H1 (cell line): ENCODE results near the gene PGM1. TPM values are rescaled to one million over a fixed set of nuclear protein-coding genes. Genes with fewer than 3 reads are reported as not detected.

ENCODE experiments used
- KDM4A ChIP-seq: IDR thresholded peaks from one replicate; pipeline ENCODE4 v1.7.1; 2012; ENCODE audit warnings: low read depth, mild to moderate bottlenecking, moderate library complexity, low read length, inconsistent platforms; ENCODE audit not compliant: severe bottlenecking
- RBBP5 ChIP-seq: IDR thresholded peaks from 2 replicates; pipeline ENCODE4 v1.7.1; 2012; ENCODE audit warnings: low read depth, mild to moderate bottlenecking, inconsistent platforms, low read length, moderate library complexity, borderline replicate concordance
- polyA plus RNA-seq, 7 experiments: library from polyadenylated mRNA; depleted of rRNA in 3 of 7; stranded (reverse) in 5 of 7; unstranded in 2 of 7; fragments of >200 nt in 5 of 7; fragments of 200-250 nt in 2 of 7; gene quantifications; 1 replicate in 5 of 7; 2 replicates in 1 of 7; 4 replicates in 1 of 7; pipeline versions ENCODE4 v1.2.1 to v1.2.3, GENCODE V29; 2011 to 2013; ENCODE audit warnings: missing spikeins in 2 of 7, mixed read lengths in 2 of 7
- total RNA-seq: library from RNA; stranded (reverse); fragmentation: NEBNext Ultra II Directional; extraction: Animal tissue kit (Norgen Biotek cat#: 25700); gene quantifications from 2 replicates; pipeline ENCODE4 v1.2.1, GENCODE V29; 2021
- TF ChIP-seq, protein P1 (sequence below): IDR thresholded peaks from 2 replicates; pipeline ENCODE4 v1.6.1; 2012; ENCODE audit warnings: low read length, inconsistent platforms
- TF ChIP-seq, protein P2 (sequence below), 3 experiments: IDR thresholded peaks; 1 replicate in 2 of 3; 2 replicates in 1 of 3; pipeline versions ENCODE4 v1.5.1 to v1.6.1; 2011; ENCODE audit warnings: low read length in 3 of 3, mild to moderate bottlenecking in 3 of 3, inconsistent platforms in 2 of 3, low read depth in 1 of 3, moderate library complexity in 1 of 3; ENCODE audit not compliant: insufficient read depth in 1 of 3; ENCODE audit errors: control extremely low read depth in 1 of 3

The PGM1 gene
- total and polyA plus RNA-seq, 2 of the 8 experiments (the other 6 are each of a cell fraction or from before 2014, with no cell fraction given) = 33.0 to 65.4 TPM

DNA sequence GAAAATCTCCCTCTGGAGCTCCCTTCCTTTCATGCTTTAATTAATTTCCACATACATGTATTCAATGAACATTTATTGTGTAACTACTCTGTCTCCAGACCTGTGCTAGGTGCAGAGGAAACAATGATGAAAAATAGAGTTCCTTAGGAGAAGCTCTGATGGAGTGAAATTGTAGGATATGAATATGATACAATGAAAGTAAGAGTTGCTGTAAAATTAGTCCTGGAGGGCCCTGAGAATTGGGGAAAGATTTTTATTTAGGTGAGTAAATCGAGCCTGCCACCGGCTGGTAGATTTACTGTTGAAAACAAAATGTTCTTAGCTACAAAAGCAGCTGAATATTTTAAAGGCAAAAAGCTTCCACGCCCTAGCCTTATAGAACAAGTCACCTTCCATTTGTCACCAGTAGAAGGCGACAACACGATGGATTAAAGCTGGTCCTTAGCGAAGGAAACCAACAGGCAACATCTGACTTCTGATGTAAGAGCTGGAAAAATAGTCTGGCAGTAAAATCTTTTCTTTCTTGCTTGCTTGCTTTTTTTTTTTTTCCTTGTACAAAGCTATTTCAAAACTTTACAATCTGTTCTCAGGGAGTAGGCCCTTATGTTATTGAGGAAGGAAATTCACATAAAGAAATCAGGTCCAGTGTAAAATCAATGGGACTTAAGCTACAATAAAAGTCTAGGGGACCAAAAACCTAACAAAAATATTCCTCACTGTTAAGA lies 98.7 kb downstream of the PGM1 start (continued):
- TF ChIP-seq, protein P1, sequence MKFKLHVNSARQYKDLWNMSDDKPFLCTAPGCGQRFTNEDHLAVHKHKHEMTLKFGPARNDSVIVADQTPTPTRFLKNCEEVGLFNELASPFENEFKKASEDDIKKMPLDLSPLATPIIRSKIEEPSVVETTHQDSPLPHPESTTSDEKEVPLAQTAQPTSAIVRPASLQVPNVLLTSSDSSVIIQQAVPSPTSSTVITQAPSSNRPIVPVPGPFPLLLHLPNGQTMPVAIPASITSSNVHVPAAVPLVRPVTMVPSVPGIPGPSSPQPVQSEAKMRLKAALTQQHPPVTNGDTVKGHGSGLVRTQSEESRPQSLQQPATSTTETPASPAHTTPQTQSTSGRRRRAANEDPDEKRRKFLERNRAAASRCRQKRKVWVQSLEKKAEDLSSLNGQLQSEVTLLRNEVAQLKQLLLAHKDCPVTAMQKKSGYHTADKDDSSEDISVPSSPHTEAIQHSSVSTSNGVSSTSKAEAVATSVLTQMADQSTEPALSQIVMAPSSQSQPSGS = 0 out of 2 replicates have a peak, but pooled peaks have one; percentile 27
- TF ChIP-seq, protein P2, sequence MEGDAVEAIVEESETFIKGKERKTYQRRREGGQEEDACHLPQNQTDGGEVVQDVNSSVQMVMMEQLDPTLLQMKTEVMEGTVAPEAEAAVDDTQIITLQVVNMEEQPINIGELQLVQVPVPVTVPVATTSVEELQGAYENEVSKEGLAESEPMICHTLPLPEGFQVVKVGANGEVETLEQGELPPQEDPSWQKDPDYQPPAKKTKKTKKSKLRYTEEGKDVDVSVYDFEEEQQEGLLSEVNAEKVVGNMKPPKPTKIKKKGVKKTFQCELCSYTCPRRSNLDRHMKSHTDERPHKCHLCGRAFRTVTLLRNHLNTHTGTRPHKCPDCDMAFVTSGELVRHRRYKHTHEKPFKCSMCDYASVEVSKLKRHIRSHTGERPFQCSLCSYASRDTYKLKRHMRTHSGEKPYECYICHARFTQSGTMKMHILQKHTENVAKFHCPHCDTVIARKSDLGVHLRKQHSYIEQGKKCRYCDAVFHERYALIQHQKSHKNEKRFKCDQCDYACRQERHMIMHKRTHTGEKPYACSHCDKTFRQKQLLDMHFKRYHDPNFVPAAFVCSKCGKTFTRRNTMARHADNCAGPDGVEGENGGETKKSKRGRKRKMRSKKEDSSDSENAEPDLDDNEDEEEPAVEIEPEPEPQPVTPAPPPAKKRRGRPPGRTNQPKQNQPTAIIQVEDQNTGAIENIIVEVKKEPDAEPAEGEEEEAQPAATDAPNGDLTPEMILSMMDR (IDR thresholded peaks at IDR 0.05; ENCODE audit: control extremely low read depth in 1 of 3, insufficient read depth in 1 of 3, low read depth in 1 of 3, low read length in 3 of 3) = peak in 2 of 3 experiments; percentile 71 to 92; a peak in 3 of 4 replicates
- TF ChIP-seq KDM4A (no peak), RBBP5 (no peak)
- TF ChIP-seq, all 59 proteins: peak for 4
